Keratinocyte (primary cell): ENCODE results near the gene C19orf12. TPM values are rescaled to one million over a fixed set of nuclear protein-coding genes. Genes with fewer than 3 reads are reported as not detected.
A peak's percentile ranks its signal among the peaks of the same experiment; 100 is the strongest.

Experiments
- DNase-seq: peaks from one replicate; pipeline ENCODE4 v3.0.0-alpha.2; 2011; ENCODE audit warnings: low read depth, missing footprints, low spot score
- FAIRE-seq: peaks from 2 replicates; lab custom pipeline; 2011; peaks lifted over from hg19 to GRCh38; lab: Jason Lieb, UNC
- H2AFZ ChIP-seq: 2 replicates; pipeline ENCODE4 v1.6.0; 2012; ENCODE audit warnings: low read length, control low read depth, inconsistent platforms; ENCODE audit not compliant: control insufficient read depth
- H3K27ac ChIP-seq: 2 replicates; pipeline ENCODE4 v1.5.1; 2011; ENCODE audit warnings: low read length; ENCODE audit not compliant: control insufficient read depth, insufficient read depth
- H3K27me3 ChIP-seq: 3 replicates; pipeline ENCODE4 v1.6.0; 2011; ENCODE audit warnings: low read length; ENCODE audit not compliant: control insufficient read depth, insufficient read depth; ENCODE audit errors: extremely low read depth
- H3K36me3 ChIP-seq, 2 experiments: 2 replicates in 1 of 2; 3 replicates in 1 of 2; pipeline ENCODE4 v1.5.1; 2011; ENCODE audit warnings: low read length in 2 of 2, mild to moderate bottlenecking in 1 of 2; ENCODE audit not compliant: control insufficient read depth in 2 of 2, insufficient read depth in 2 of 2; ENCODE audit errors: extremely low read depth in 1 of 2
- H3K4me1 ChIP-seq: 3 replicates; pipeline ENCODE4 v1.5.1; 2011; ENCODE audit warnings: low read length; ENCODE audit not compliant: control insufficient read depth, insufficient read depth; ENCODE audit errors: extremely low read depth
- H3K4me2 ChIP-seq: 3 replicates; pipeline ENCODE4 v1.6.0; 2011; ENCODE audit warnings: low read depth, low read length; ENCODE audit not compliant: control insufficient read depth, insufficient read depth; ENCODE audit errors: extremely low read depth
- H3K4me3 ChIP-seq, 3 experiments: fragments of 200-600 bp in 1 of 3; sonication (generic) in 1 of 3; 2 replicates in 2 of 3; 3 replicates in 1 of 3; pipeline ENCODE4 v1.5.1; 2011 to 2016; ENCODE audit warnings: low read length in 3 of 3, mild to moderate bottlenecking in 3 of 3, control low read depth in 2 of 3, inconsistent platforms in 1 of 3, low read depth in 1 of 3, mixed read lengths in 1 of 3, mixed run types in 1 of 3, moderate library complexity in 1 of 3; ENCODE audit not compliant: control insufficient read depth in 2 of 3, insufficient read depth in 2 of 3; ENCODE audit errors: extremely low read depth in 1 of 3
- H3K79me2 ChIP-seq: 2 replicates; pipeline ENCODE4 v1.6.0; 2012; ENCODE audit warnings: low read length; ENCODE audit not compliant: control insufficient read depth, insufficient read depth
- H3K9ac ChIP-seq: 3 replicates; pipeline ENCODE4 v1.6.0; 2011; ENCODE audit warnings: low read length; ENCODE audit not compliant: control insufficient read depth, insufficient read depth; ENCODE audit errors: extremely low read depth
- H3K9me1 ChIP-seq: 3 replicates; pipeline ENCODE4 v1.6.0; 2011; ENCODE audit warnings: low read length; ENCODE audit not compliant: control insufficient read depth, insufficient read depth; ENCODE audit errors: extremely low read depth
- H3K9me3 ChIP-seq: 2 replicates; pipeline ENCODE4 v1.5.1; 2012; ENCODE audit warnings: low read depth, low read length; ENCODE audit not compliant: control insufficient read depth
- H4K20me1 ChIP-seq: 3 replicates; pipeline ENCODE4 v1.6.0; 2011; ENCODE audit warnings: low read length; ENCODE audit not compliant: control insufficient read depth, insufficient read depth; ENCODE audit errors: extremely low read depth
- CTCF ChIP-seq, 3 experiments: IDR thresholded peaks in 1 of 3; conservative IDR thresholded peaks in 1 of 3; optimal IDR thresholded peaks in 1 of 3; 2 replicates in 2 of 3; 3 replicates in 1 of 3; pipeline versions ENCODE3 to v1.5.1; 2011; ENCODE audit warnings: low read length in 3 of 3, mild to moderate bottlenecking in 3 of 3, moderate library complexity in 2 of 3, control low read depth in 1 of 3, inconsistent platforms in 1 of 3; ENCODE audit not compliant: insufficient read depth in 2 of 3; ENCODE audit errors: extremely low read depth in 1 of 3
- EZH2 ChIP-seq: IDR thresholded peaks from one replicate; pipeline ENCODE4 v1.6.1; 2012; ENCODE audit warnings: inconsistent platforms, mild to moderate bottlenecking, low read length, moderate library complexity
- dilution Hi-C: fragments of 300-500 bp; cut with MboI; formaldehyde crosslinking; loops from one replicate; pipeline ENCODE4 v1.7.0; 2020; ENCODE audit warnings: low sequenced_read_pairs; ENCODE audit not compliant: extremely low pct_ligation_motif_present
- polyA plus RNA-seq, 5 experiments: library from polyadenylated mRNA; depleted of rRNA in 3 of 5; stranded (reverse) in 3 of 5; stranded (forward) in 1 of 5; unstranded in 1 of 5; fragments of >200 nt; gene quantifications; 1 replicate in 1 of 5; 2 replicates in 3 of 5; 3 replicates in 1 of 5; pipeline versions ENCODE4 v1.2.1 to v1.2.3, GENCODE V29; 2011 to 2012; ENCODE audit warnings: missing spikeins in 2 of 5, low read depth in 1 of 5, low replicate concordance in 1 of 5

C19orf12 gene
- polyA plus RNA-seq, 1 donor (not counting 4 experiments of a cell fraction or from before 2014, with no cell fraction given): 12.3 TPM

GRCh38 chr19:29694161-29694560 is 20.9 kb downstream of the C19orf12 start:
- Histone ChIP-seq H3K9me1 (no peaks in the 10 kb centered on the region), H3K36me3 (no peaks in the 10 kb centered on the region), H3K4me3 (no peak overlapping the region), H2AFZ (no peak overlapping the region), H4K20me1 (no peaks in the 10 kb centered on the region), H3K9me3 (peaks cover 3% of the 10 kb centered on the region), H3K27ac (no peak overlapping the region), H3K27me3 (no peaks in the 10 kb centered on the region), H3K9ac (no peak overlapping the region), H3K4me2 (no peak overlapping the region), H3K79me2 (no peaks in the 10 kb centered on the region), H3K4me1 (no peaks in the 10 kb centered on the region)
- DNase-seq: no peak
- TF ChIP-seq CTCF (optimal IDR thresholded peaks at IDR 0.05 in 1 of 3, IDR thresholded peaks at IDR 0.05 in 1 of 3, conservative IDR thresholded peaks at IDR 0.05 in 1 of 3; ENCODE audit: extremely low read depth in 1 of 3, insufficient read depth in 2 of 3, low read length in 3 of 3) (no peak), EZH2 (no peak)
- no peak for FAIRE-seq
- dilution Hi-C loops: no loop called here

GRCh38 chr19:29690842-29691241 is 24.2 kb downstream of the C19orf12 start:
- H3K27me3 ChIP-seq: no peaks in the 10 kb centered on the region
- H3K79me2 ChIP-seq: no peaks in the 10 kb centered on the region
- no peak overlapping the region for H2AFZ ChIP-seq
- no peak overlapping the region for H3K4me2 ChIP-seq
- FAIRE-seq: no peak
- H3K9me3 ChIP-seq: peaks cover 3% of the 10 kb centered on the region
- peaks cover 5% of the 10 kb centered on the region for H3K4me1 ChIP-seq
- H3K4me3 ChIP-seq: no peak overlapping the region
- H3K27ac ChIP-seq: no peak overlapping the region
- H3K9me1 ChIP-seq: no peaks in the 10 kb centered on the region
- no peaks in the 10 kb centered on the region for H3K36me3 ChIP-seq
- dilution Hi-C loops: no loop called here
- DNase-seq: peak; percentile 25
- TF ChIP-seq EZH2 (no peak), CTCF (optimal IDR thresholded peaks at IDR 0.05 in 1 of 3, IDR thresholded peaks at IDR 0.05 in 1 of 3, conservative IDR thresholded peaks at IDR 0.05 in 1 of 3; ENCODE audit: extremely low read depth in 1 of 3, insufficient read depth in 2 of 3, low read length in 3 of 3) (peak; percentile 53 to 70 (median 56))
- H4K20me1 ChIP-seq: no peaks in the 10 kb centered on the region
- H3K9ac ChIP-seq: no peak overlapping the region
